SK-N-SH (cell line): Measurements from ENCODE around the gene PPP1R12A. TPM values are rescaled to one million over a fixed set of nuclear protein-coding genes. Genes with fewer than 3 reads are reported as not detected.

Source experiments
- CTCF ChIA-PET: fragments of 300-600, 350-600 bp; formaldehyde crosslinking; extraction: SDS; loops from one replicate; lab custom pipeline; 2021; lab: Yijun Ruan, JAX
- POLR2A ChIA-PET: fragments of 350-600 bp; sonication (Branson Sonifier 250); formaldehyde crosslinking; extraction: SDS; loops from one replicate; lab custom pipeline; 2020; ENCODE audit warnings: antibody characterized with exemption, inconsistent platforms; lab: Yijun Ruan, JAX
- DNase-seq: peaks from one replicate; pipeline ENCODE4 v3.0.0; 2012
- H2AFZ ChIP-seq: fragments of 200-600 bp; sonication (generic); 2 replicates; pipeline ENCODE4 v1.8.1; 2016; ENCODE audit warnings: antibody characterized with exemption, mild to moderate bottlenecking, low read depth
- H3F3A ChIP-seq: fragments of 200-600 bp; sonication (generic); replicated peaks from 2 replicates; pipeline ENCODE3; 2016; ENCODE audit warnings: antibody characterized with exemption, mild to moderate bottlenecking; ENCODE audit not compliant: insufficient read depth
- H3K27ac ChIP-seq, 2 experiments: fragments of 200-500 bp in 1 of 2; fragments of 200-600 bp in 1 of 2; sonication (Bioruptor generic) in 1 of 2; sonication (generic), shearing (Covaris generic) in 1 of 2; 2 replicates each; pipeline versions ENCODE4 v1.5.1 to v1.6.1; 2014 to 2016; ENCODE audit warnings: low read depth in 2 of 2, inconsistent platforms in 1 of 2, low read length in 1 of 2, mild to moderate bottlenecking in 1 of 2, mixed read lengths in 1 of 2
- H3K27me3 ChIP-seq: fragments of 200-600 bp; sonication (generic), shearing (Covaris generic); 2 replicates; pipeline ENCODE4 v1.6.1; 2016; ENCODE audit warnings: mixed run types; ENCODE audit not compliant: insufficient read depth
- H3K36me3 ChIP-seq, 2 experiments: fragments of 200-500 bp in 1 of 2; fragments of 200-600 bp in 1 of 2; sonication (Bioruptor generic) in 1 of 2; sonication (generic) in 1 of 2; replicated peaks in 1 of 2; 2 replicates each; pipeline versions ENCODE3 to v1.5.1; 2014 to 2016; ENCODE audit warnings: low read length in 1 of 2, mild to moderate bottlenecking in 1 of 2; ENCODE audit not compliant: insufficient read depth in 2 of 2, control insufficient read depth in 1 of 2
- H3K4me1 ChIP-seq, 2 experiments: fragments of 200-500 bp in 1 of 2; fragments of 200-600 bp in 1 of 2; sonication (Bioruptor generic) in 1 of 2; sonication (generic), shearing (Covaris generic) in 1 of 2; 2 replicates each; pipeline versions ENCODE4 v1.5.1 to v1.6.1; 2014 to 2016; ENCODE audit warnings: low read depth in 1 of 2, low read length in 1 of 2, mixed run types in 1 of 2; ENCODE audit not compliant: insufficient read depth in 2 of 2, control insufficient read depth in 1 of 2
- H3K4me2 ChIP-seq: fragments of 200-600 bp; sonication (generic), shearing (Covaris generic); 2 replicates; pipeline ENCODE4 v1.6.1; 2017; ENCODE audit warnings: mixed run types
- H3K4me3 ChIP-seq, 2 experiments: fragments of 200-500 bp in 1 of 2; fragments of 200-600 bp in 1 of 2; sonication (Bioruptor generic) in 1 of 2; sonication (generic), shearing (Covaris generic) in 1 of 2; 2 replicates each; pipeline versions ENCODE4 v1.5.1 to v1.8.1; 2014 to 2016; ENCODE audit warnings: low read depth in 2 of 2, inconsistent platforms in 1 of 2, low read length in 1 of 2, mild to moderate bottlenecking in 1 of 2, mixed read lengths in 1 of 2, moderate library complexity in 1 of 2
- H3K79me2 ChIP-seq: fragments of 200-600 bp; sonication (generic); 2 replicates; pipeline ENCODE4 v1.8.1; 2017; ENCODE audit warnings: mild to moderate bottlenecking; ENCODE audit not compliant: insufficient read depth
- H3K9ac ChIP-seq: fragments of 200-600 bp; sonication (generic); 2 replicates; pipeline ENCODE4 v1.6.1; 2017; ENCODE audit warnings: mixed run types
- H3K9me2 ChIP-seq: fragments of 200-600 bp; sonication (generic); 2 replicates; pipeline ENCODE4 v1.6.1; 2017; ENCODE audit warnings: mixed run types
- H3K9me3 ChIP-seq: fragments of 200-600 bp; sonication (generic); 2 replicates; pipeline ENCODE4 v1.6.1; 2017; ENCODE audit warnings: mixed run types, mild to moderate bottlenecking, moderate library complexity
- H4K20me1 ChIP-seq: fragments of 200-600 bp; sonication (generic); 2 replicates; pipeline ENCODE4 v1.6.1; 2017; ENCODE audit warnings: mild to moderate bottlenecking, mixed run types; ENCODE audit not compliant: insufficient read depth
- CHD2 ChIP-seq: fragments of 150-350 bp; IDR thresholded peaks from 2 replicates; pipeline ENCODE4 v1.6.1; 2018; ENCODE audit warnings: low read length; ENCODE audit not compliant: partially characterized antibody
- EP300 ChIP-seq, 2 experiments: IDR thresholded peaks; 2 replicates each; pipeline versions ENCODE4 v1.4.0 to v1.6.1; 2012; ENCODE audit warnings: borderline replicate concordance in 1 of 2, low read depth in 1 of 2, low read length in 1 of 2
- EZH2phosphoT487 ChIP-seq: fragments of 200-600 bp; sonication (generic); IDR thresholded peaks from 2 replicates; pipeline ENCODE4 v1.6.1; 2017; ENCODE audit warnings: low read depth, mixed run types, mild to moderate bottlenecking, antibody characterized with exemption, moderate library complexity, borderline replicate concordance
- FOXJ3 ChIP-seq: sonication (generic); formaldehyde crosslinking; IDR thresholded peaks from 2 replicates; pipeline ENCODE4 v1.5.1; 2020; ENCODE audit warnings: mild to moderate bottlenecking, missing genetic modification reagents
- FOXM1 ChIP-seq: IDR thresholded peaks from 2 replicates; pipeline ENCODE4 v1.4.0; 2012; ENCODE audit warnings: low read depth, mild to moderate bottlenecking
- GABPA ChIP-seq: IDR thresholded peaks from 2 replicates; pipeline ENCODE4 v1.4.0; 2012; ENCODE audit warnings: low read depth, mild to moderate bottlenecking
- GATA2 ChIP-seq: sonication (generic); formaldehyde crosslinking; IDR thresholded peaks from 2 replicates; pipeline ENCODE4 v1.5.0; 2020; ENCODE audit warnings: mild to moderate bottlenecking, missing genetic modification reagents
- MAX ChIP-seq: IDR thresholded peaks from 2 replicates; pipeline ENCODE4 v1.4.0; 2012; ENCODE audit warnings: low read depth
- MXI1 ChIP-seq: IDR thresholded peaks from 2 replicates; pipeline ENCODE4 v1.6.1; 2012; ENCODE audit warnings: mild to moderate bottlenecking, low read depth, low read length, improper control_type of control experiment
- NFIC ChIP-seq: IDR thresholded peaks from 2 replicates; pipeline ENCODE4 v1.4.0; 2012; ENCODE audit warnings: borderline replicate concordance
- NRF1 ChIP-seq: IDR thresholded peaks from 2 replicates; pipeline ENCODE4 v1.6.1; 2012; ENCODE audit warnings: low read depth, mild to moderate bottlenecking, low read length
- RAD21 ChIP-seq: IDR thresholded peaks from 2 replicates; pipeline ENCODE4 v1.6.1; 2012; ENCODE audit warnings: mild to moderate bottlenecking, low read length
- RFX5 ChIP-seq: IDR thresholded peaks from 2 replicates; pipeline ENCODE4 v1.6.1; 2012; ENCODE audit warnings: mild to moderate bottlenecking, improper control_type of control experiment, low read length
- RXRA ChIP-seq: IDR thresholded peaks from 2 replicates; pipeline ENCODE4 v1.4.0; 2012; ENCODE audit warnings: low read depth, mild to moderate bottlenecking, borderline replicate concordance
- SIN3A ChIP-seq: IDR thresholded peaks from 2 replicates; pipeline ENCODE4 v1.6.1; 2012; ENCODE audit warnings: low read depth, mild to moderate bottlenecking, low read length, moderate library complexity, borderline replicate concordance
- SMC3 ChIP-seq: IDR thresholded peaks from 2 replicates; pipeline ENCODE4 v1.6.1; 2012; ENCODE audit warnings: low read depth, low read length, improper control_type of control experiment
- YY1 ChIP-seq: IDR thresholded peaks from 2 replicates; pipeline ENCODE4 v1.4.0; 2012; ENCODE audit warnings: low read depth, mild to moderate bottlenecking
- ZBTB33 ChIP-seq: IDR thresholded peaks from 2 replicates; pipeline ENCODE4 v1.4.0; 2012; ENCODE audit warnings: low read depth, borderline replicate concordance
- WGBS: methylation state at CpG from one replicate; pipeline ENCODE4 v1.1.6; 2017; ENCODE audit warnings: low lambda C conversion rate; 5-methylcytosine and 5-hydroxymethylcytosine counted together
- polyA plus RNA-seq, 3 experiments: library from polyadenylated mRNA; depleted of rRNA; stranded (reverse); fragments of >200 nt; gene quantifications; 2 replicates each; pipeline ENCODE4 v1.2.3, GENCODE V29; 2012
- TF ChIP-seq, protein P1 (sequence below): IDR thresholded peaks from 2 replicates; pipeline ENCODE4 v1.4.0; 2012; ENCODE audit warnings: low read depth, borderline replicate concordance
- TF ChIP-seq, protein P2 (sequence below): fragments of 150-350 bp; IDR thresholded peaks from 2 replicates; pipeline ENCODE4 v1.6.1; 2016; ENCODE audit warnings: mild to moderate bottlenecking, low read depth, low read length

PPP1R12A gene
- polyA plus RNA-seq, 1 of the 3 experiments (the other 2 are of a cell fraction): 26.0 TPM

- no peak overlapping the region for H3K9ac ChIP-seq
- DNase-seq: no peak
- peaks cover 16% of the 10 kb centered on the region for H3F3A ChIP-seq
- H3K4me2 ChIP-seq: no peak overlapping the region
- H4K20me1 ChIP-seq: peaks cover 21% of the 10 kb centered on the region
- no peak overlapping the region for H2AFZ ChIP-seq
- peaks cover 91% of the 10 kb centered on the region for H3K79me2 ChIP-seq
- 0 out of 2 replicates have a peak, but pooled peaks cover 4% of the 10 kb centered on the region for H3K9me3 ChIP-seq
- peaks cover 0 to 11% of the 10 kb centered on the region in 2 experiments; a peak in 1 of 4 replicates for H3K4me1 ChIP-seq
- no peaks in the 10 kb centered on the region for H3K9me2 ChIP-seq
- H3K4me3 ChIP-seq: no peak overlapping the region
- TF ChIP-seq GABPA (no peak), CHD2 (no peak), FOXM1 (no peak), MAX (no peak), RAD21 (no peak), SIN3A (no peak), RFX5 (no peak), ZBTB33 (no peak), NRF1 (no peak), EP300 (IDR thresholded peaks at IDR 0.05; ENCODE audit: borderline replicate concordance in 1 of 2, low read depth in 1 of 2, low read length in 1 of 2) (no peak)
- ChIA-PET CTCF (no interaction called here), POLR2A (no interaction called here)
- H3K27me3 ChIP-seq: no peaks in the 10 kb centered on the region
- no peak overlapping the region for H3K27ac ChIP-seq
- 98% methylated on average over 2 of the region's 2 CpGs for WGBS
- H3K36me3 ChIP-seq: peaks cover 16 to 66% of the 10 kb centered on the region in 2 experiments
Observed at GRCh38 chr12:79842630-79843029, 92.3 kb downstream of the PPP1R12A start.

DNA sequence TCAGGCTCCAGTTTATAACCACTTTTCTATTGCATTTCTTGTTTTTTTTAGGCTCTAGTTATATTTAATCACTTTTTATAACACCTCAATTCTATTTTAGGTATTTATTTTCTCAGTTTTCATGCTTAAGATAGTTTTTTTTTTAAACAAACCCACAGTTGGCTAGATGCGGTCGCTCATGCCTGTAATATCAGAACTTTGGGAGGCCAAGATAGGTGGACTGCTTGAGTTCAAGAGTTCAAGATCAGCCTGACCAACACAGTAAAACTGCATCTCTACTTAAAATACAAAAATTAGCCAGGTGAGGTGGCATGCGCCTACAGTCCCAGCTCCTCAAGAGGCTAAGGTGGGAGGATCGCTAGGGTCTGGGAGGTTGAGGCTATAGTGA is 93.0 kb downstream of the PPP1R12A start:
- Histone ChIP-seq H3K9me3 (0 out of 2 replicates have a peak, but pooled peaks cover 4% of the 10 kb centered on the region), H3K79me2 (peaks cover 91% of the 10 kb centered on the region), H3K27ac (no peak overlapping the region), H3K9ac (no peak overlapping the region), H3K9me2 (no peaks in the 10 kb centered on the region), H3K4me1 (peaks cover 0 to 12% of the 10 kb centered on the region in 2 experiments; a peak in 1 of 4 replicates), H4K20me1 (peaks cover 16% of the 10 kb centered on the region), H2AFZ (no peak overlapping the region), H3F3A (peaks cover 16% of the 10 kb centered on the region), H3K36me3 (peaks cover 16 to 61% of the 10 kb centered on the region in 2 experiments), H3K27me3 (no peaks in the 10 kb centered on the region), H3K4me3 (no peak overlapping the region), H3K4me2 (no peak overlapping the region)
- POLR2A ChIA-PET: no interaction called here
- CTCF ChIA-PET: no interaction called here
- DNase-seq: no peak
- 80% methylated on average over 4 of the region's 4 CpGs for WGBS
- TF ChIP-seq NFIC (no peak), YY1 (no peak), EZH2phosphoT487 (no peak), MXI1 (no peak), CHD2 (no peak), RAD21 (no peak), FOXJ3 (CRISPR knock-in tag) (no peak), ZBTB33 (no peak), MAX (no peak), SIN3A (no peak), RXRA (no peak), GATA2 (no peak), SMC3 (no peak)
- TF ChIP-seq, protein P1, sequence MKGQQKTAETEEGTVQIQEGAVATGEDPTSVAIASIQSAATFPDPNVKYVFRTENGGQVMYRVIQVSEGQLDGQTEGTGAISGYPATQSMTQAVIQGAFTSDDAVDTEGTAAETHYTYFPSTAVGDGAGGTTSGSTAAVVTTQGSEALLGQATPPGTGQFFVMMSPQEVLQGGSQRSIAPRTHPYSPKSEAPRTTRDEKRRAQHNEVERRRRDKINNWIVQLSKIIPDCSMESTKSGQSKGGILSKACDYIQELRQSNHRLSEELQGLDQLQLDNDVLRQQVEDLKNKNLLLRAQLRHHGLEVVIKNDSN: no peak
- TF ChIP-seq, protein P2, sequence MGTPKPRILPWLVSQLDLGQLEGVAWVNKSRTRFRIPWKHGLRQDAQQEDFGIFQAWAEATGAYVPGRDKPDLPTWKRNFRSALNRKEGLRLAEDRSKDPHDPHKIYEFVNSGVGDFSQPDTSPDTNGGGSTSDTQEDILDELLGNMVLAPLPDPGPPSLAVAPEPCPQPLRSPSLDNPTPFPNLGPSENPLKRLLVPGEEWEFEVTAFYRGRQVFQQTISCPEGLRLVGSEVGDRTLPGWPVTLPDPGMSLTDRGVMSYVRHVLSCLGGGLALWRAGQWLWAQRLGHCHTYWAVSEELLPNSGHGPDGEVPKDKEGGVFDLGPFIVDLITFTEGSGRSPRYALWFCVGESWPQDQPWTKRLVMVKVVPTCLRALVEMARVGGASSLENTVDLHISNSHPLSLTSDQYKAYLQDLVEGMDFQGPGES: no peak
